ENCODE measurements around the gene SYT17.

DNA sequence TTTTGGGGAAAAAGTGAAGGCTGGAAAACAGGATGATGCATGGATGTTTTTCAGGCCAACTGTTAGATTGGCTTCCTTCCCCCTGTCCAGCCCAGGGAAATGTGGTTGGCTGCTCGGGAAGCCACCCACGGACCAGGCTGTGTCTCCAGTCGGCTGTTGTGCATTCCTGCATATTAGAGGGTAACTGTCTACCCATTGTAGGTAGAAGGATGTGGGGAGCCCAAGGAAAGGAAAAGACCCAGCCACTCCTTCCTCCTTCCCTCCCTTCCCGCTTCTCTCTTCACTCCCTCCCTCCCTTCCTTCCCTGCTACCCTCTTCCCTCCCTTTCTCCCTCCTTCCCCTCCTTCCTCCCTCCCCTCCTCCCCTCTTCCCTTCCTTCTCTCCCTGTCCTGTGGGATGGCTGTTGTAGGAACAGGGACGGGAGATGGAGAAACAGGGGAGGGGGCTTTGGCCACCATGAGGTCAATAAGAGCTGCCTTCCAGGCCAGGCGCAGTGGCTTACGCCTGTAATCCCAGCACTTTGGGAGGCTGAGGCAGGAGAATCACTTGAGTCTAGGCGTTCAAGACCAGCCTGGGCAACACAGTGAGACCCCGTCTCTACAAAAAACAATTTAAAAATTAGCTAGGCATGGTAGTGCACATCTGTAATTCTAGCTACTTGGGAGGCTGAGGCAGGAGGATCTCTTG lies 16.9 kb downstream of the SYT17 start:
- TF ChIP-seq, protein P1, sequence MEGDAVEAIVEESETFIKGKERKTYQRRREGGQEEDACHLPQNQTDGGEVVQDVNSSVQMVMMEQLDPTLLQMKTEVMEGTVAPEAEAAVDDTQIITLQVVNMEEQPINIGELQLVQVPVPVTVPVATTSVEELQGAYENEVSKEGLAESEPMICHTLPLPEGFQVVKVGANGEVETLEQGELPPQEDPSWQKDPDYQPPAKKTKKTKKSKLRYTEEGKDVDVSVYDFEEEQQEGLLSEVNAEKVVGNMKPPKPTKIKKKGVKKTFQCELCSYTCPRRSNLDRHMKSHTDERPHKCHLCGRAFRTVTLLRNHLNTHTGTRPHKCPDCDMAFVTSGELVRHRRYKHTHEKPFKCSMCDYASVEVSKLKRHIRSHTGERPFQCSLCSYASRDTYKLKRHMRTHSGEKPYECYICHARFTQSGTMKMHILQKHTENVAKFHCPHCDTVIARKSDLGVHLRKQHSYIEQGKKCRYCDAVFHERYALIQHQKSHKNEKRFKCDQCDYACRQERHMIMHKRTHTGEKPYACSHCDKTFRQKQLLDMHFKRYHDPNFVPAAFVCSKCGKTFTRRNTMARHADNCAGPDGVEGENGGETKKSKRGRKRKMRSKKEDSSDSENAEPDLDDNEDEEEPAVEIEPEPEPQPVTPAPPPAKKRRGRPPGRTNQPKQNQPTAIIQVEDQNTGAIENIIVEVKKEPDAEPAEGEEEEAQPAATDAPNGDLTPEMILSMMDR (IDR thresholded peaks at IDR 0.05; ENCODE audit: low read depth, low read length, poor library complexity, severe bottlenecking), result no peak
- no peak for TF ChIP-seq EZH2phosphoT487 (IDR thresholded peaks at IDR 0.05; ENCODE audit: borderline replicate concordance, low read length)

All from DOHH2 (cell line).